ENCODE data around the gene MGME1.

The MGME1 gene

DNA sequence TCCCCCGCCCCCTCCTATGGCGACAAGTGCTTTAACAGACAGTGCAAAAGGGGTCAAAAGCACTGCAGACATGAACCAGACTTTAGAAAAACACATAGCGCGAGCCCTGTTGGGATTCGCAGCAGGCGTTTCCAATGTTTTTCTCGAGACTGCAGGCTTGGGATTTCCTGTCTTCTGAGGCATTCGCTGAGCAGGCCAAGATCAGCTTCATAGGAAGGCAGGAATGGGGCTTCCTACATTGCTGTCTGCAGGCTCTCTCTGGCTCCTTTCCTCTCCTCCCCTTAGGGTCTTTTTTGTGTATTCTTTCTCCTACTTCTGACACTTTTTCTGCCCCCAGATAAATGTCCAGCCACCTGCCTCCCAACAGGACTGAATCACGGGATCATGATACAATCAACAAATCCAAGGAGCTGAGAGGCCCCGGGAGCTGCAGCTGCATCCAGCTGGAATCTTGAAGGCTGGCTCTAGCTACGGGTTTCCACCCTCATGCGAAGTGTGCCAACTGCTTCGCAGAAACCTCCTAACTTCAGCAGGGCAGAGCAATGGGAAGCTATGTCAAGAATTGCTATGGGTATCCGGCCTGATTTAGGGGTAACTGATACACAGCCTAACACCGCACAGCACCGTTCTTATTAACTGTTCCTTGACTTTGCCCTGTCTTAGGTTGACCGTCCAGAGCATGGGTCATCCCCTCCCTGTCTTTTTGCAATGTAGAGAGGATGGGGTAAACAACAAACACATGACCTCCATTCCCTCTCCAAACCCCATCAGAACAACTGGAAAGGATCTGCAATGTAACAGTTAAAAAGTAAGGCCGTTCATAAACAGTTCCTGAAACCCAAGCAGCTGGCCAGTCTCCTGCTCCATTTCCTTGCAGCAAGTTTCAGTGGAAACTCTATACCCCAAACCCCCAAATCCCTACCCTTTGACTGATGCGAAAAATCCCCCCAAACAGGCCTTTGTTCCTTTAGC, 31.8 kb upstream of the MGME1 start:
- CTCF ChIA-PET, result interaction anchor here (0.7 kb wide), 1 partner anchor 401 kb away, joined by 3 read pairs; no protein-coding TSS in a partner anchor
- DNase-seq (ENCODE audit: extremely low spot score), result no peak
- POLR2A ChIA-PET, result interaction anchor here (1.0 kb wide), 1 partner anchor 255 kb away, joined by 3 read pairs; the partner anchor contains the start of gene RRBP1
- TF ChIP-seq SUZ12 (IDR thresholded peaks at IDR 0.05) (no peak), ZNF384 (IDR thresholded peaks at IDR 0.05) (no peak), ARNT (IDR thresholded peaks at IDR 0.05) (no peak), FOXK2 (IDR thresholded peaks at IDR 0.05) (no peak), HDGF (IDR thresholded peaks at IDR 0.05; ENCODE audit: borderline replicate concordance) (no peak), TARDBP (IDR thresholded peaks at IDR 0.05) (no peak), L3MBTL2 (conservative IDR thresholded peaks at IDR 0.05) (no peak), FOXA1 (IDR thresholded peaks at IDR 0.05) (no peak), FOXM1 (IDR thresholded peaks at IDR 0.05; ENCODE audit: borderline replicate concordance) (no peak), LEF1 (IDR thresholded peaks at IDR 0.05; ENCODE audit: borderline replicate concordance) (no peak), SP1 (IDR thresholded peaks at IDR 0.05) (no peak), NFRKB (IDR thresholded peaks at IDR 0.05) (no peak)
- TF ChIP-seq, protein P1, sequence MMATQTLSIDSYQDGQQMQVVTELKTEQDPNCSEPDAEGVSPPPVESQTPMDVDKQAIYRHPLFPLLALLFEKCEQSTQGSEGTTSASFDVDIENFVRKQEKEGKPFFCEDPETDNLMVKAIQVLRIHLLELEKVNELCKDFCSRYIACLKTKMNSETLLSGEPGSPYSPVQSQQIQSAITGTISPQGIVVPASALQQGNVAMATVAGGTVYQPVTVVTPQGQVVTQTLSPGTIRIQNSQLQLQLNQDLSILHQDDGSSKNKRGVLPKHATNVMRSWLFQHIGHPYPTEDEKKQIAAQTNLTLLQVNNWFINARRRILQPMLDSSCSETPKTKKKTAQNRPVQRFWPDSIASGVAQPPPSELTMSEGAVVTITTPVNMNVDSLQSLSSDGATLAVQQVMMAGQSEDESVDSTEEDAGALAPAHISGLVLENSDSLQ (IDR thresholded peaks at IDR 0.05), result no peak

DNA sequence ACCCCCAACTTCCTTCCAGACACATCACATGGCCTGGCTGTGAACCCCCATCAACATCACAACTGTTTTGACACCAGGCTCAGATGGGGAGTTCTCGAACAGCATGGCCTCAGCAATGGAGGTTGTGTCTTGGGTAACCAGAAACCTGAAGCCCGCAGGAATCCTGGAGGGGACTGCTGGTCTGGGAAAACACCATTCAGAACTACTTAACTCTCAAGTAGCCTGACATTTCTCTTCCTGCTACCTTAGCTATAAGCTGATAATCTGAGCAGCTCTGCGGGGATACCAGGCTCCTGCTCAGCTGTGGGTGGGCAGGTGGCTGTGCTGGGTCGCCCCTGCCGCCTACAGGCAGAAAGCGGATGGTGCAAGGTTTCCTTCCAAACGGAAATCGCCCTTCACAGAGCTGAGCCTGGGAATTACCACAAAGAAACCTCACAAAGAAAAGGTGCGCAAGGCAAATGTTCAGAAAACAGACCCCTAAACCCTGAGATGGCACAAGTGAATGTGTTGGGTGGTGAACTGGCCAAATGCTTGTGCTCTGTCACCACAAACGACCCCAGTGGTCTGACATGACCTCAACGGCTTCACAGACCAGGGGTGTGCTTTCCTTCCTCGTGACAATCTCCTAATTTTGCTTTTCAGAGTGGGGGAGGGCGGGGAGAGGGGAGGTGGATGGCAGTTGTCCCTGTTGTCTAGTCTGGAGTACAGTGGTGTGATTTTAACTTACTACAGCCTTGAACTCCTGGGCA, 29.8 kb upstream of the MGME1 start:
- no peak for TF ChIP-seq FOXK2 (IDR thresholded peaks at IDR 0.05)
- no peak for TF ChIP-seq BHLHE40 (IDR thresholded peaks at IDR 0.05; ENCODE audit: borderline replicate concordance)
- no peak for TF ChIP-seq CTBP1 (IDR thresholded peaks at IDR 0.05; ENCODE audit: borderline replicate concordance)
- TF ChIP-seq LEF1 (IDR thresholded peaks at IDR 0.05; ENCODE audit: borderline replicate concordance), result no peak
- no peak for TF ChIP-seq SUZ12 (IDR thresholded peaks at IDR 0.05)
- TF ChIP-seq SP1 (IDR thresholded peaks at IDR 0.05), result no peak
- TF ChIP-seq, protein P1 (IDR thresholded peaks at IDR 0.05), result no peak
- TF ChIP-seq ARNT (IDR thresholded peaks at IDR 0.05), result no peak
- no peak for TF ChIP-seq FOXM1 (IDR thresholded peaks at IDR 0.05; ENCODE audit: borderline replicate concordance)
- TF ChIP-seq TARDBP (IDR thresholded peaks at IDR 0.05), result no peak
- no peak for TF ChIP-seq ZNF384 (IDR thresholded peaks at IDR 0.05)
- no peak for TF ChIP-seq NFRKB (IDR thresholded peaks at IDR 0.05)
- TF ChIP-seq L3MBTL2 (conservative IDR thresholded peaks at IDR 0.05), result no peak; the same call in 1 of the 2 replicates
- no peak for TF ChIP-seq ELF4 (IDR thresholded peaks at IDR 0.05)
- POLR2A ChIA-PET, result interaction anchor here (1.1 kb wide), 1 partner anchor 257 kb away, joined by 5 read pairs; the partner anchor contains the start of gene RRBP1
- CTCF ChIA-PET, result interaction anchor here (0.5 to 2.0 kb wide), 11 partner anchors 13 to 290 kb away, joined by 3 to 9 read pairs (median 4); no protein-coding TSS in a partner anchor
- peak; percentile 81 for DNase-seq (ENCODE audit: extremely low spot score)

DNA sequence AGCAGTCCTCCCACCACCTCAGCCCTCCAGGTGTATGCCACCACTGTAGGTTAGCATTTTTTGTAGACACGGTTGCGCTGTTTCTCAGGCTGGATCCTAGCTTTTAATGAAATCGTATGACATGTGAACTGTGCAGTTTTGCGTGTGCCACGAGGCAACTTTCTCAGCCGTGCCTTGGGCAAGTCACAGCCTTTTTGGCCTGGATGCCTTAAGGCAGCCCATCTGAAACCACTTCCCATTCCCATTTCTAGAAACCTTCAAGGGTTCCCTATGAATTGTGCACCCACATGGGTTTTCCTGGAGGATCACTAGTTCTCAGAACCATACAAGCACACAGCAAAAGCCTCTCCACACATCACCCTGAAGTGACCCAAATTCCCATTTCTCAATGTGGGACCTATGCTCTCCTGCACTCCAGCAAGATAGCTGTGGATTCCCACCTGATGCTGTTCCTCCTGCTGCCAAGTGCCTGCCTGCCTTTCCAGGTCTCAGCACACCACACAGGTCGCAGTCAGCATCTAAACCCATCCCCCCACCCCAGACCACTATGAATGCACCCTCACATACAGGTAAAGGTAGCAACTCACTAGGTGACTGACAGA, 29.1 kb upstream of the MGME1 start:
- ChIA-PET POLR2A (interaction anchor here (1.1 to 1.3 kb wide), 2 partner anchors 16 to 257 kb away, joined by 4 to 5 read pairs; partner anchors contain the start of gene RRBP1), CTCF (interaction anchor here (0.5 to 2.0 kb wide), 8 partner anchors 13 to 291 kb away, joined by 3 to 9 read pairs (median 4); no protein-coding TSS in a partner anchor)
- no peak for TF ChIP-seq SUZ12 (IDR thresholded peaks at IDR 0.05)
- no peak for TF ChIP-seq LEF1 (IDR thresholded peaks at IDR 0.05; ENCODE audit: borderline replicate concordance)
- TF ChIP-seq, protein P1 (IDR thresholded peaks at IDR 0.05), result no peak
- no peak for TF ChIP-seq FOXM1 (IDR thresholded peaks at IDR 0.05; ENCODE audit: borderline replicate concordance)
- TF ChIP-seq CTBP1 (IDR thresholded peaks at IDR 0.05; ENCODE audit: borderline replicate concordance), result no peak
- DNase-seq (ENCODE audit: extremely low spot score), result no peak

DNA sequence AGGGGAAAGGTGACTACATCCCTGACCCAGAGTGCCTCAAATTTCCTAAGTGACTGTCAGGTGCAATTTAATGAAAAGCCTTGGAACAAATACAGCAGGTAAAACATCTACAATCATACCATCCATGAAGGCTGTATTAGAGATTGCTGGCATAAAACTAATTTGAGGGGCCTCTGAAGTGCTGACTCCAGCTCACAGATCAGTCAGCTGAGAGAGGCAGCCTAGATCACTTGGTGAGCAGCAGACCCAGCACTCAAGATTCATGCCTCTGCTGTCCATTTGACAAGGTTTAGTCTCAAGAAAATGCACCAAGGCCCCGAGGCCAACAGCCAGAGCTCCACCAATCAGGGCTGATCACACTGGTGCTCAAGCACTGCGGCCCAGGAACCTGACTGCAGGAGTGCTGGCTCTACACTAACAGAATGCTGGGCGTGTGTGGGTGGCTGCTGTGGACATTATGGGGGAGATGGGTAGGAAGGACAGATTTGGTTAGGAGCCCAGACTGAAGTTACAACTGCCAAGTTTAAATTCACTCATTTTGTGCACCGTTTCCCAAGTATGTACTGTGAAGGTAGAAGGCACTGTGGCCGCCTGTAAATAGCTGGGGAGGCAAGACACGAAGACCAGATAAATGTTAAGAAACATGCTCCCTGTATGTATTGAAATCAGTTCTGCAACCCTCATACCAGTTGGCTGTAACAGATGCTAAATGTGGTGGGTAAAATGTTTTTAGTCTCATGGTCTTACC, 28.4 kb upstream of the MGME1 start:
- CTCF ChIA-PET, result interaction anchor here (0.6 to 2.0 kb wide), 2 partner anchors 18 to 42 kb away, joined by 4 to 9 read pairs; no protein-coding TSS in a partner anchor
- TF ChIP-seq ARNT (IDR thresholded peaks at IDR 0.05), result no peak
- no peak for TF ChIP-seq L3MBTL2 (conservative IDR thresholded peaks at IDR 0.05)
- no peak for TF ChIP-seq CTBP1 (IDR thresholded peaks at IDR 0.05; ENCODE audit: borderline replicate concordance)
- TF ChIP-seq, protein P1 (IDR thresholded peaks at IDR 0.05), result 0 out of 2 replicates have a peak, but pooled peaks have one; percentile 23
- no peak for TF ChIP-seq FOXM1 (IDR thresholded peaks at IDR 0.05; ENCODE audit: borderline replicate concordance)
- no peak for TF ChIP-seq FOXA1 (IDR thresholded peaks at IDR 0.05)
- POLR2A ChIA-PET, result interaction anchor here (1.3 kb wide), 1 partner anchor 15 kb away, joined by 4 read pairs; no protein-coding TSS in a partner anchor
- DNase-seq (ENCODE audit: extremely low spot score), result no peak
